Limb (tissue), 2 donors: ENCODE data around the gene TTC19.
"Not testable (repeated sequence)": the region's sequence is repeated elsewhere in the genome, so short reads cannot be mapped to it uniquely, and the experiment has no call there.

Experiments
- DNase-seq, 2 donors: peaks; one replicate each; pipeline ENCODE4 v3.0.0-alpha.2; 2016; ENCODE audit errors: extremely low spot score in 2 of 2

TTC19 gene

DNA sequence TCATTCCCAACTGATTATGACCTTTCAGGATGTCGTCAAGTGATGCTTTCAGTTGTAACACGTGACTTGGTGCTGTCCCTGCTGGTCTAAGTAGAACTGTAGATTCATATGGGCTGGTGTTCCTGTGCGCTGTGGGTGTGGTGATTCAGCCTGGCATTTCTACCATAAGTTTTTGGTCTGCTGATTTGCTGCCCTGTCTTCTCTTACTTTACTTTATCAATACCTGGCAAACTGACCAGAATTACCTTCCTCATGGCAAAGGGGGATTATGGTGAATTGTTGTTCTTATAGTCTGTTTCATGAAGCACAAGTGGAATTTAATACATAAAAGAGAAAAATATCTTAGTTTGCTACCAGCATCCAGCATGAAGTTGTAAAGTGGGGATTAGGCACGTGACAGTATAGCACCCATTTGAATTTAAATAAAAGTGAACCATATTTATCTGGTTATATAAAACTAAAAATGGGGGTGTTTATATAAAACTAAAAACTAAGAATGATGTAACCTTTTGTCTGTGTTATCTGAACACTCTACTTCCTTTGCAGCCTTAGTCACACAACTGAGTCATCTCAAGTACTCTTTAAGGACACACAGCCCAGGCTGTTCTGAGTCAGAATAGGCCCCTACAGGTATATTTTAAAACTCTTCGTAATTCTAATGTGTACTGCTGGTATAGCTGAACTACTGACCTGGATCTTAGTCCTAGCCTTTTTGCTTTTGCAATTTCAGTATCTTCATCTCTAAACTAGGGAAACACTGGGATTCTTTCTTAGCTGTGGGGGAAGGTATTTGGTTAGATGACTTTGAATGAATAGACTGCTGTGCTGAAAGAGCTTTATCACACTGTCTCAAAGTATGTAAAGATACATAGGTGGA is 28.3 kb downstream of the TTC19 start:
- DNase-seq = no peak

DNA sequence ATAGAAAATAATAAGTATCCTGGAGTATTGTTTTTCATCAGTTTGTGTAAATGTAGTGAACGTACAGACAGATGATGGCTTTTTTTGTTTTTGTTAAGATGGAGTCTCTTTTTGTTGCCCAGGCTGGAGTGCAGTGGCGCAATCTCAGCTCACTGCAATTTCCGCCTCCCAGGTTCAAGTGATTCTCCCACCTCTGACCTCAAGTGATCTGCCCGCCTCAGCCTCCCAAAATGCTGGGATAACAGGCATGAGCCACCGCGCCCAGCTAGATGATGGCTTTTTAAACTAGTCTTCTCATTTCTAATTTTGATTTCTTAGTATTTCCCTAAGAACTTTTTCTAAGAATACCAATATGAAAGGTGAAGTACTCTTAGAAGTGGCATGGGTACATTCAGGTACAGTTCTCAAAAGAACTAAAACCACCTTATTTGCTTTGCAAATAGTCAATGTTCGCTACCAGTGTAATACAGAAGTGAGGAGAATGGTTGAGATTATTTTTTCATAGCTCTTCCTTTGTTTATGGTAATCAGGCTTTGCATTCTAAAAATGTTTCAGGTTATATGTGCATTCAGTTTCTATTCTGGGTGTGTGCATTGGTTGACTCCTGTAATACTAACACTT is 34.2 kb downstream of the TTC19 start:
- no peak for DNase-seq

GRCh38 chr17:16036261-16036660 is 36.6 kb downstream of the TTC19 start:
- DNase-seq = no peak

DNA sequence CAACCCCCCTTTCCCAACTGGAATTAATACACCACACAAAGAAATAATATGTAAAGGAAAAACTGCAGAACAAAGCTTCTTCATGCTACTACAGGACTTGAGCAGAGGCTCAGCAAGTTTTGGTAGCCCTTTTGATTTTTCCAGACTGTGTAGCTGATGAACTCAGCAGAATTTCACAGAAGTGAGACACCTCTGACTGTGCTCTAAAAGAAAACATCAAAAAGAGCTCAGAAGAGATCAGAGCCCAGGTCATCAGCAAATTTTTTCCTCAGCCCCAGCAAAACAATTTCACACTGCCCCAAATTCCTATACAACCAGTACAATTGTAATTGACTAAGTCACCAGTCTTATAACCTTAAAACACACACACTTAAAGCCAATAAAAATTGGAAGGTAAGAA is 38.0 kb downstream of the TTC19 start:
- DNase-seq = no peak

GRCh38 chr17:16040710-16041251 is 41.2 kb downstream of the TTC19 start:
- DNase-seq = no peak

- DNase-seq = no peak
These were observed 44.9 kb downstream of the TTC19 start for GRCh38 chr17:16044487-16044886.

- DNase-seq = no peak
These were observed 47.3 kb downstream of the TTC19 start for GRCh38 chr17:16046966-16047365.

DNA sequence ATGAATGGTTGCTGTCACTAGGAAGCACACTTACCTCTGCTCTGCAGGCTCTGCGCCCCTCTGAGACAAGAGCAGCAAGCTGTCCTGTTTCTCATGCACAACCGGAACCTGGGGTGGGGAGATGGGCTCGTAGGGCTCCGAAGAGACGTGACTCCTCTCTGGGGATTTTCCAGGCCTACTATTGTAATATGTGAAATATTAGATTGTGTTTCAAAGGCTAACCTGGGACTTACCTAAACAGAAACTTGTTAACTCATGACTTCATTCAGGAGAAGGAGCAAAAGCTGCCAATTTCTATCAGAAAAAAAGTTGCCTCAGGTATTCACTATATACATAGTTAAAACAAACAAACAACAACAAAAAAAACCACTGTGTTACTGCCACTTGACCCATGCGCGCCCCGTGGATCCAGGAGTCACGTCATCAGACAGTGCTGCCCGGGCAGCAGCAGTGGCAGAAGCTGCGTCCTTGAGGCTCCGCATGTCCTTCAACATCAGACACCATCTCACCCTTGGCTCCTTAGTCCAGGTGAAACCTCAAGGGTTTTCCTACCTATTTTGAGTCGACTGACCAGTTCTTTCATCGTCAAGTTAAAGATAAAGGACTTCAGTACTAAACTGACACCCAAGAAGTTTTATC is 49.3 kb downstream of the TTC19 start:
- DNase-seq = no peak

- DNase-seq = no peak
These were observed 51.2 kb downstream of the TTC19 start for GRCh38 chr17:16050844-16051243.

DNA sequence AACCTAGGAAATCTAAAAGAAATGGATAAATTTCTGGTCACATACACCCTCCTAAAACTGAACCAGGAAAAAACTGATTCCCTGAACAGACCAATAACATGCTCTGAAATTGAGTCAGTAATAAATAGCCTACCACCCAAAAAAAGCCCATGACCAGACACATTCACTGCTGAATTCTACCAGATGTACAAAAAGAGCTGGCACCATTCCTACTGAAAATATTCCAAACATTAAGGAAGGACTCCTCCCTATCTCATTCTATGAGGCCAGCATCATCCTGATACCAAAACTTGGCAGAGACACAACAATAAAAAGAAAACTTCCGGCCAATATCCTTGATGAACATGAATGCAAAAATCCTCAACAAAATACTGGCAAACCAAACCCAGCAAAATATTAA is 52.9 kb downstream of the TTC19 start:
- no peak for DNase-seq

DNA sequence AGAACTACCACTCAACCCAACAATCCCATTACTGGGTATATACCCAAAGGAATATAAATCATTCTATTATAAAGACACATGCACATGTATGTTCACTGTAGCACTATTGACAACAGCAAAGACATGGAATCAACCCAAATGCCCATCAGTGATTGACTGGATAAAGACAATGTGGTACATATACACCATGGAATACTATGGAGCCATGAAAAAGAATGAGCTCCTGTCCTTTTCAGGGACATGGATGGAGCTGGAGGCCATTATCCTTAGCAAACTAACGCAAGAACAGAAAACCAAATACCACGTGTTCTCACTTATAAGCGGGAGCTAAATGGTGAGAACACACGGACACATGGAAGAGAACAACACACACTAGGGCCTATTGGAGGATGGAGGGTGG is 55.5 kb downstream of the TTC19 start:
- DNase-seq = not testable (repeated sequence)

DNA sequence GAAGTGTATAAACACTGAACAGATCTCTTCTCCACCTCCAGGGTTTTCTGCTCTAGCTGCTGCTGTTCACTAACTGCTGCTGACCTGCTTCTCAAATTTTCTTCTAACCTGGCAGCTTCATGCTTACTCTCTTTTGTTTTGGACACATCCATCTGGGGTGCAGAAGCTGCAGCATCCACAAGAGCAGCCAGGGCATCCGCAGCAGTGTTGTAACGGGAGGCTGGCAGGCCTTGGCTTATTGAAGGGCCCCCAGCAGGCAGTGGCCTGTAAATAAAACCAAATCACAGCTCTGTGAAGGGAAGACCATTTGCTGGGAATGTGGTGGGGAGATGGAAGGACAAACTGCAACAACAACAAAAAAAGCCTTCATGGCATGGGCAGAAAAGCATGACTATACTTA is 62.0 kb downstream of the TTC19 start:
- DNase-seq = no peak

- no peak for DNase-seq
These were observed 66.5 kb downstream of the TTC19 start for GRCh38 chr17:16066125-16066524.

DNA sequence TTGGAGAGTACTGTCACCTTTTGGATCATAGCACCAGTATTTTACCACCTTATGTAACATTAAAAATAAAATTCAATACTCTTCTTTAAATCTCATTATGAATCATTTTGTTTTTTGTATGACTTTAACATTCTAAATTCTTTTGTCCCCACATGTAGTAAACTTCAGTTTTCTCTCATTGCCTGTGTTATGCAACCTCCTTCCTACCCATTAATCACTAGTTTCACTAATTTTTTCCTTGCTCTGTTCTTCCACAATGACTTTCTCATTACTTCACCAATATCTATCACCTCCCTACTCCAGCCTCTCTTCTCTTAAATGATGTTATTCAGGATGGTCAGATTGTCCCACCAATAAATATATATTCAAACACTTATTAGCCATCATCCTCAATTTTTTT is 68.7 kb downstream of the TTC19 start:
- no peak for DNase-seq

DNA sequence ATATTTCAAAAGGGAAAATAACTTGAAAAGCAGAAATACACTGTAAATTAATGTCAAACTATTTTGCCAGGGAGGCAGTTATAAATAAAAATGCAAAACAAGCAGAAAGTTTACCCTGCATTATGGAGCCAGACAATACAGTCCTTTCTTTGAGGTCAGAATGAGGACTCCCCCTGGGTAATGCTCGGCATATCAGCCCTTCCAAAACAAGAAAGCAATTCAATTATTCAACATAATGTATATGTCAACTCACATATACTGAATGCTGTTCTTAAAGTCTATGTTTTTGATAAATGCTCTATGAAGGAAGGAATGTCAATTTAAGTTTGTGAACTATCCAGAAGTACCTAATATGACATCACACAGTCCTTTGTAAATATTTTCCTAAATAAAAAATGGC is 72.4 kb downstream of the TTC19 start:
- no peak for DNase-seq

- no peak for DNase-seq
These were observed 74.2 kb downstream of the TTC19 start for GRCh38 chr17:16073845-16074244.

DNA sequence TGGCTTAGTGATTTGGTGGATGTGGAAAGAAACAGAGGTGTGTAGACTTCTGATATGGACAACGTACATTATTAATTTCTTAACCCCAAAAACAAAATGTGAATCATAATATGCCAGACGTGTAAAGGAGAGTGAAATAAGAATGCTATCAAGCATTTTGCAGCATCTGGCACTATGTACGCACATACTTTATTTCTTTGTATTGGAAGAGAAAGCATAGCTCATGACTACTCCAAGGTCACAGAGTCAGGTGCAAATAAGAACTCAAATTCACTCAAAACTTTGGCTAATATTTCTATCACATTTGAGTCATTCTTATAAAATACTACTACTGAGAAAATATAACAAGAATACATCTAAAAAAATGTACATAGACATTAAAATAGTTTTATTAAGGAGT is 74.8 kb downstream of the TTC19 start:
- DNase-seq = no peak

DNA sequence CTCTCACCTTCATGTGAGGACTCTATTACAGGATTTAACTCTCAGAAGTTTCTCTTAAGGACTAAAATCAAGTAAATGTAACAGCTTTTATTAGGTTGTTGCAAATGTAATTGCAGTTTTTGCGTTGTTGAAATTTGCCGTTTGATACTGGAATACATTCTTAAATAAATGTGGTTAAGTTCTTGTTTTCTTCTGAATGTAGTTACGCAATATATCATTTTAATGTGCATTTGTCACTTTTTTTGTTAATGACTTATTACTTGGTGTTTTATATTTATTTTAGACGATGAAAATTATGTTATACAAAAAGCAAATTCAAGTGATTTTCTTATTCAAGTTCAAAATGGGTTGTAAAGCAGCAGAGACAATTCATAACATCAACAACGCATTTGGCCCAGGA is 76.3 kb downstream of the TTC19 start:
- DNase-seq = no peak
